K562 (cell line): ENCODE measurements around the gene KCND2. TPM values are rescaled to one million over a fixed set of nuclear protein-coding genes. Genes with fewer than 3 reads are reported as not detected.
A peak's percentile ranks its signal among the peaks of the same experiment; 100 is the strongest.

ENCODE experiments used
- ATAC-seq: fragments of 200-7000 bp; cut with Tn5 transposase; 3 replicates; pipeline ENCODE4 v1.9.1; 2020; ENCODE audit warnings: moderate library complexity
- BruUV-seq: library from RNA; stranded (reverse); fragments of 400-500 nt; replicated peaks from 2 replicates; lab custom pipeline; 2021; lab: Mats Ljungman, UMichigan
- CTCF ChIA-PET: fragments of 300-600 bp; formaldehyde crosslinking; extraction: SDS; loops from one replicate; lab custom pipeline; 2021; ENCODE audit warnings: low intra/inter-chr PET ratio; lab: Yijun Ruan, JAX
- POLR2A ChIA-PET: fragments of 300-600, 350-650 bp; sonication (Branson Sonifier 250); formaldehyde crosslinking; extraction: SDS; loops from one replicate; lab custom pipeline; 2021; ENCODE audit warnings: antibody characterized with exemption, inconsistent platforms; lab: Yijun Ruan, JAX
- DNase-seq, 4 experiments: peaks; one replicate each; pipeline versions ENCODE4 v3.0.0 to v3.0.0-alpha.2; 2011 to 2018; ENCODE audit warnings: low spot score in 3 of 4, mixed read lengths in 3 of 4; ENCODE audit errors: extremely low read depth in 1 of 4
- FAIRE-seq: peaks from 2 replicates; lab custom pipeline; 2011; peaks lifted over from hg19 to GRCh38; lab: Jason Lieb, UNC
- H2AFZ ChIP-seq: 2 replicates; pipeline ENCODE4 v1.6.0; 2011; ENCODE audit warnings: low read depth, low read length, control low read depth, inconsistent platforms
- H3K27ac ChIP-seq: fragments of 200-600 bp; 3 replicates; pipeline ENCODE4 v1.8.0; 2011; ENCODE audit warnings: low read depth, mild to moderate bottlenecking, control low read depth, inconsistent platforms, low read length, moderate library complexity, mixed read lengths; ENCODE audit errors: extremely low read depth
- H3K27me3 ChIP-seq, 2 experiments: fragments of 300-600 bp in 1 of 2; 2 replicates in 1 of 2; 3 replicates in 1 of 2; pipeline versions ENCODE4 v1.6.0 to v1.8.0; 2011; ENCODE audit warnings: inconsistent platforms in 2 of 2, low read length in 2 of 2, mild to moderate bottlenecking in 1 of 2, mixed read lengths in 1 of 2, moderate library complexity in 1 of 2; ENCODE audit not compliant: control insufficient read depth in 2 of 2, insufficient read depth in 2 of 2
- H3K36me3 ChIP-seq: fragments of 300-600 bp; 3 replicates; pipeline ENCODE4 v1.8.0; 2011; ENCODE audit warnings: mild to moderate bottlenecking, low read length, inconsistent platforms; ENCODE audit not compliant: control insufficient read depth, insufficient read depth
- H3K4me1 ChIP-seq, 2 experiments: fragments of 200-600 bp in 1 of 2; replicated peaks in 1 of 2; 2 replicates in 1 of 2; 3 replicates in 1 of 2; pipeline versions ENCODE4 v1.5.1 to v1.8.0; 2011; ENCODE audit warnings: inconsistent platforms in 2 of 2, low read length in 2 of 2, mild to moderate bottlenecking in 1 of 2, mixed read lengths in 1 of 2, moderate library complexity in 1 of 2; ENCODE audit not compliant: control insufficient read depth in 2 of 2, insufficient read depth in 2 of 2
- H3K4me2 ChIP-seq: 2 replicates; pipeline ENCODE4 v1.6.1; 2011; ENCODE audit warnings: low read length, control low read depth, inconsistent platforms, mixed read lengths; ENCODE audit not compliant: insufficient read depth
- H3K4me3 ChIP-seq: fragments of 200-600 bp; sonication (generic), shearing (Covaris generic); 2 replicates; pipeline ENCODE4 v1.5.1; 2016; ENCODE audit warnings: control low read depth, inconsistent platforms
- H3K79me2 ChIP-seq: fragments of 200-600 bp; 3 replicates; pipeline ENCODE4 v1.8.0; 2011; ENCODE audit warnings: low read length, inconsistent platforms; ENCODE audit not compliant: control insufficient read depth, insufficient read depth
- H3K9ac ChIP-seq, 2 experiments: 2 replicates each; pipeline versions ENCODE4 v1.6.0 to v1.6.1; 2011; ENCODE audit warnings: low read depth in 2 of 2, low read length in 2 of 2, control low read depth in 1 of 2, inconsistent platforms in 1 of 2, mild to moderate bottlenecking in 1 of 2, mixed read lengths in 1 of 2; ENCODE audit not compliant: insufficient read depth in 1 of 2
- H3K9me1 ChIP-seq: one replicate; pipeline ENCODE4 v1.6.0; 2011; ENCODE audit warnings: inconsistent platforms, mild to moderate bottlenecking, low read length, moderate library complexity; ENCODE audit not compliant: control insufficient read depth, insufficient read depth
- H3K9me3 ChIP-seq: replicated peaks from 2 replicates; pipeline ENCODE4 v1.5.1; 2011; ENCODE audit warnings: low read depth, low read length, inconsistent platforms; ENCODE audit not compliant: control insufficient read depth, insufficient read depth
- H4K20me1 ChIP-seq: replicated peaks from 2 replicates; pipeline ENCODE4 v1.6.1; 2011; ENCODE audit warnings: low read length, inconsistent platforms, mixed read lengths; ENCODE audit not compliant: control insufficient read depth, insufficient read depth
- U2AF1 ChIP-seq: fragments of 200-400 bp; formaldehyde crosslinking; optimal IDR thresholded peaks from 2 replicates; pipeline ENCODE3; 2017; ENCODE audit warnings: mild to moderate bottlenecking, low read depth, low read length, moderate library complexity
- YY1 ChIP-seq, 3 experiments: IDR thresholded peaks; 2 replicates each; pipeline ENCODE4 v1.6.1; 2011; ENCODE audit warnings: low read length in 2 of 3, mild to moderate bottlenecking in 2 of 3, moderate library complexity in 2 of 3, borderline replicate concordance in 1 of 3, control low read depth in 1 of 3, low read depth in 1 of 3; ENCODE audit not compliant: insufficient read depth in 3 of 3, insufficient replicate concordance in 2 of 3, control insufficient read depth in 1 of 3, insufficient read length in 1 of 3; ENCODE audit errors: extremely low read depth in 1 of 3
- ZNF3 ChIP-seq: fragments of 250-450 bp; sonication (Bioruptor Pico); IDR thresholded peaks from 2 replicates; pipeline ENCODE4 v1.5.0; 2021; ENCODE audit warnings: mild to moderate bottlenecking, moderate library complexity
- ZNF311 ChIP-seq: fragments of 250-450 bp; sonication (Bioruptor Pico); IDR thresholded peaks from 2 replicates; pipeline ENCODE4 v1.4.0; 2020; ENCODE audit warnings: mild to moderate bottlenecking, moderate library complexity
- WGBS: fragments of 100-300 bp; shearing (Covaris generic); methylation state at CpG from one replicate; pipeline ENCODE4 v1.1.6; 2016; ENCODE audit warnings: low coverage, mixed read lengths; ENCODE audit not compliant: insufficient coverage; ENCODE audit errors: missing lambda C conversion rate; 5-methylcytosine and 5-hydroxymethylcytosine counted together
- in situ Hi-C: fragments of 300-500 bp; cut with MboI; formaldehyde crosslinking; loops from 4 replicates; pipeline ENCODE4 v1.15.0; 2018; ENCODE audit warnings: inconsistent platforms, mixed read lengths
- intact Hi-C: fragments of 100-400 bp; cut with micrococcal nuclease; formaldehyde crosslinking; loops from 2 replicates; pipeline ENCODE4 v1.14.2; 2022
- polyA plus RNA-seq, 8 experiments: library from polyadenylated mRNA; depleted of rRNA in 4 of 8; stranded (reverse) in 5 of 8; unstranded in 3 of 8; fragments of >200 nt; fragmentation: Nextera tagmentation in 2 of 8; fragmentation: Illumina TruSeq in 1 of 8; extraction: Ambion mirVana in 2 of 8; extraction: Trizol in 1 of 8; gene quantifications; 2 replicates each; pipeline versions ENCODE4 v1.2.1 to v1.2.3, GENCODE V29; 2011 to 2014; ENCODE audit warnings: inconsistent platforms in 1 of 8, missing spikeins in 1 of 8
- total RNA-seq, 7 experiments: library from RNA; depleted of rRNA in 6 of 7; stranded (reverse); fragments of >200 nt in 6 of 7; fragmentation: Illumina TruSeq in 2 of 7; extraction: Trizol in 2 of 7; gene quantifications; 2 replicates each; pipeline versions ENCODE4 v1.2.1 to v1.2.3, GENCODE V29; 2011 to 2021; ENCODE audit warnings: low replicate concordance in 1 of 7
- TF ChIP-seq, protein P1 (sequence below): fragments of 450-650 bp; IDR thresholded peaks from 2 replicates; pipeline ENCODE4 v1.6.1; 2017; ENCODE audit warnings: mild to moderate bottlenecking, moderate library complexity

KCND2 gene
- total and polyA plus RNA-seq, 9 of the 15 experiments (the other 6 are each of a cell fraction or from before 2014, with no cell fraction given), result 0.03 to 0.12 TPM; not detected in 7

GRCh38 chr7:120395526-120396019 is 122.6 kb downstream of the KCND2 start:
- BruUV-seq, result no TSS peak
- CTCF ChIA-PET, result no interaction called here
- TF ChIP-seq ZNF3 (CRISPR knock-in tag), result no peak
- TF ChIP-seq, protein P1, sequence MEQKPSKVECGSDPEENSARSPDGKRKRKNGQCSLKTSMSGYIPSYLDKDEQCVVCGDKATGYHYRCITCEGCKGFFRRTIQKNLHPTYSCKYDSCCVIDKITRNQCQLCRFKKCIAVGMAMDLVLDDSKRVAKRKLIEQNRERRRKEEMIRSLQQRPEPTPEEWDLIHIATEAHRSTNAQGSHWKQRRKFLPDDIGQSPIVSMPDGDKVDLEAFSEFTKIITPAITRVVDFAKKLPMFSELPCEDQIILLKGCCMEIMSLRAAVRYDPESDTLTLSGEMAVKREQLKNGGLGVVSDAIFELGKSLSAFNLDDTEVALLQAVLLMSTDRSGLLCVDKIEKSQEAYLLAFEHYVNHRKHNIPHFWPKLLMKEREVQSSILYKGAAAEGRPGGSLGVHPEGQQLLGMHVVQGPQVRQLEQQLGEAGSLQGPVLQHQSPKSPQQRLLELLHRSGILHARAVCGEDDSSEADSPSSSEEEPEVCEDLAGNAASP, result no peak
- TF ChIP-seq, all 486 proteins: peak for 0
- Histone ChIP-seq H3K27me3 (no peaks in the 10 kb centered on the region), H3K9me3 (no peaks in the 10 kb centered on the region; the same call in 1 of the 2 replicates), H3K9ac (no peak overlapping the region), H3K4me1 (no peaks in the 10 kb centered on the region), H3K79me2 (no peaks in the 10 kb centered on the region), H3K4me3 (no peak overlapping the region), H3K4me2 (no peak overlapping the region), H3K27ac (no peak overlapping the region), H4K20me1 (no peaks in the 10 kb centered on the region), H3K36me3 (no peaks in the 10 kb centered on the region), H2AFZ (no peak overlapping the region), H3K9me1 (no peaks in the 10 kb centered on the region)
- DNase-seq, result no peak
- in situ Hi-C loops, result no loop called here
- POLR2A ChIA-PET, result no interaction called here
- intact Hi-C loops, result no loop called here
- WGBS, result 4% methylated on average over 3 of the region's 3 CpGs
- no peak for FAIRE-seq
- ATAC-seq, result no peak

DNA sequence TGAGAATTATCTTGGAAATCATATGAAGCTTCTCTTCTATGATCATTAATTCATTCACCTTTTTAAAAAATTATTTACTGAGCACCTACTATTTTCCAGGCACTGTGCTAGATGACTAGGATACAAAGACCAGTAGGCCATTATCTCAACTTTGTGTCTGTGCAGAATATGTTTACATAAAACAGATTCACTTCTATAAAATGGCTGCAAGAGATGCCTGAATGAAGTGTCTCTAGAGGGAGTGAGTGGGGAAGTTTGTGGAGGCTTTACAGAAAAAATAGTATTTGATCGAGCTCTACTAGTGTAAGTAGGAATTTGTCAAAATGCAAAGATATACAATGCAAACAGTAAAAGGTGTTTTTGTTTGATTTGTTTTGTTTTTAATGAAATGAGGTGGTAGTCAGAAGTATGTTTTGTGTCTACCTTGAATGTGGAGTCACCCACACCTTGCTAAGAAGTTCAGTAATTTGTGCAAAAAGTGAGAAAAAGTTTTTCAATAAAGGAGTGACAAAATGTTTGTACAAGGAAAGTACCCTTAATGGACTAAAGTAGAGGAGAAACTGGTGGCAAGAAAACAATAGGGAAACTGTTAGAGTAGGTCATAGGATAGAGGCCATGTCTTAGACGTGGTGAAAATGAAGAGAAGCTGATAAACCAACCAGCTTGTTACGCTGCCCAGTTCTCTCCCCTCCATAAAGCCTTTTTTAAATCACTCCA is 125.5 kb downstream of the KCND2 start:
- H3K4me2 ChIP-seq, result no peak overlapping the region
- no peaks in the 10 kb centered on the region for H3K9me1 ChIP-seq
- TF ChIP-seq U2AF1 (no peak), ZNF311 (CRISPR knock-in tag) (no peak), YY1 (IDR thresholded peaks at IDR 0.05; ENCODE audit: borderline replicate concordance in 1 of 3, control insufficient read depth in 1 of 3, extremely low read depth in 1 of 3, insufficient read depth in 3 of 3, insufficient read length in 1 of 3, insufficient replicate concordance in 2 of 3, low read depth in 1 of 3, low read length in 2 of 3) (peak in 1 of 3 experiments; percentile 20)
- H3K36me3 ChIP-seq, result no peaks in the 10 kb centered on the region
- intact Hi-C loops (no loop called here), in situ Hi-C loops (no loop called here)
- WGBS, result 2% methylated on average over 3 of the region's 3 CpGs
- BruUV-seq, result no TSS peak
- H3K9me3 ChIP-seq, result no peaks in the 10 kb centered on the region; the same call in 1 of the 2 replicates
- no peak overlapping the region for H3K9ac ChIP-seq
- H2AFZ ChIP-seq, result no peak overlapping the region
- POLR2A ChIA-PET, result interaction anchor here (1.1 kb wide), 1 partner anchor 37 kb away, joined by 3 read pairs; no protein-coding TSS in a partner anchor
- no peak overlapping the region for H3K27ac ChIP-seq
- H3K27me3 ChIP-seq, result no peaks in the 10 kb centered on the region
- ATAC-seq (no peak), FAIRE-seq (no peak), DNase-seq (no peak)
- H3K4me1 ChIP-seq, result no peaks in the 10 kb centered on the region
- no peaks in the 10 kb centered on the region for H3K79me2 ChIP-seq
- no peaks in the 10 kb centered on the region for H4K20me1 ChIP-seq
- no peak overlapping the region for H3K4me3 ChIP-seq
- CTCF ChIA-PET, result no interaction called here
